Liver (tissue), 9 donors: Measurements from ENCODE around the gene DNHD1. TPM values are rescaled to one million over a fixed set of nuclear protein-coding genes. Genes with fewer than 3 reads are reported as not detected.

Source experiments
- DNase-seq: peaks from one replicate; pipeline ENCODE4 v3.0.0-alpha.2; 2017; ENCODE audit warnings: low spot score
- H3K27ac ChIP-seq, 2 donors: one replicate each; pipeline ENCODE4 v1.7.0; 2013; ENCODE audit warnings: inconsistent platforms in 2 of 2, low read length in 2 of 2, control low read depth in 1 of 2, low read depth in 1 of 2, mild to moderate bottlenecking in 1 of 2
- H3K27me3 ChIP-seq, 4 donors: one replicate each; pipeline versions ENCODE4 v1.6.1 to v1.7.0; 2013; ENCODE audit warnings: low read length in 3 of 4, inconsistent platforms in 1 of 4, mild to moderate bottlenecking in 1 of 4, moderate library complexity in 1 of 4; ENCODE audit not compliant: control insufficient read depth in 4 of 4, insufficient read depth in 4 of 4
- H3K36me3 ChIP-seq, 4 donors: one replicate each; pipeline versions ENCODE4 v1.6.1 to v1.7.0; 2013; ENCODE audit warnings: low read length in 3 of 4, mild to moderate bottlenecking in 3 of 4, low read depth in 1 of 4, moderate library complexity in 1 of 4; ENCODE audit not compliant: control insufficient read depth in 4 of 4, insufficient read depth in 3 of 4
- H3K4me1 ChIP-seq, 4 donors: one replicate each; pipeline versions ENCODE4 v1.6.1 to v1.7.0; 2013; ENCODE audit warnings: low read length in 3 of 4, mild to moderate bottlenecking in 3 of 4, moderate library complexity in 1 of 4; ENCODE audit not compliant: control insufficient read depth in 4 of 4, insufficient read depth in 4 of 4
- H3K4me3 ChIP-seq, 3 donors: one replicate each; pipeline versions ENCODE4 v1.6.1 to v1.7.0; 2013; ENCODE audit warnings: low read length in 3 of 3, control low read depth in 1 of 3, low read depth in 1 of 3, mild to moderate bottlenecking in 1 of 3
- H3K9ac ChIP-seq, 2 donors: one replicate each; pipeline ENCODE4 v1.7.0; 2013; ENCODE audit warnings: low read length in 2 of 2, mild to moderate bottlenecking in 2 of 2, moderate library complexity in 2 of 2, control low read depth in 1 of 2, low read depth in 1 of 2
- H3K9me3 ChIP-seq, 4 donors: one replicate each; pipeline versions ENCODE4 v1.6.1 to v1.7.0; 2013; ENCODE audit warnings: low read length in 3 of 4; ENCODE audit not compliant: control insufficient read depth in 4 of 4
- EGR1 ChIP-seq, 2 donors: IDR thresholded peaks; 2 replicates each; pipeline ENCODE4 v1.6.1; 2016 to 2018; ENCODE audit warnings: antibody characterized with exemption in 2 of 2, low read depth in 2 of 2
- FOXA1 ChIP-seq: IDR thresholded peaks from 2 replicates; pipeline ENCODE4 v1.6.1; 2016; ENCODE audit warnings: antibody characterized with exemption
- FOXA2 ChIP-seq: IDR thresholded peaks from 2 replicates; pipeline ENCODE4 v1.6.1; 2016; ENCODE audit warnings: antibody characterized with exemption
- GABPA ChIP-seq, 2 donors: IDR thresholded peaks in 1 of 2; conservative IDR thresholded peaks in 1 of 2; 2 replicates each; pipeline ENCODE4 v1.6.1; 2016; ENCODE audit warnings: antibody characterized with exemption in 2 of 2, mild to moderate bottlenecking in 1 of 2, moderate library complexity in 1 of 2
- HNF4A ChIP-seq, 2 donors: conservative IDR thresholded peaks; 2 replicates each; pipeline ENCODE4 v1.6.1; 2016; ENCODE audit warnings: antibody characterized with exemption in 2 of 2, mild to moderate bottlenecking in 2 of 2
- HNF4G ChIP-seq: IDR thresholded peaks from 2 replicates; pipeline ENCODE4 v1.6.1; 2016; ENCODE audit warnings: antibody characterized with exemption
- NR2F2 ChIP-seq: IDR thresholded peaks from 2 replicates; pipeline ENCODE4 v1.6.1; 2016; ENCODE audit warnings: antibody characterized with exemption
- RAD21 ChIP-seq, 2 donors: IDR thresholded peaks; 2 replicates each; pipeline ENCODE4 v1.6.1; 2016; ENCODE audit warnings: antibody characterized with exemption in 2 of 2, mild to moderate bottlenecking in 2 of 2
- RXRA ChIP-seq, 2 donors: IDR thresholded peaks; 2 replicates each; pipeline ENCODE4 v1.6.1; 2017 to 2018; ENCODE audit warnings: antibody characterized with exemption in 2 of 2, mild to moderate bottlenecking in 1 of 2
- SP1 ChIP-seq: IDR thresholded peaks from 2 replicates; pipeline ENCODE4 v1.6.1; 2018; ENCODE audit warnings: antibody characterized with exemption, mild to moderate bottlenecking
- TAF1 ChIP-seq: conservative IDR thresholded peaks from 2 replicates; pipeline ENCODE4 v1.6.1; 2016; ENCODE audit warnings: antibody characterized with exemption, mild to moderate bottlenecking
- YY1 ChIP-seq: IDR thresholded peaks from 2 replicates; pipeline ENCODE4 v1.6.1; 2016; ENCODE audit warnings: antibody characterized with exemption, mild to moderate bottlenecking
- WGBS: extraction: QIAGEN DNeasy Blood & Tissue Kit; methylation state at CpG from one replicate; pipeline ENCODE4 v1.1.7; 2013; 5-methylcytosine and 5-hydroxymethylcytosine counted together
- polyA plus RNA-seq, 2 donors: library from polyadenylated mRNA; stranded (reverse) in 1 of 2; unstranded in 1 of 2; fragments of 200-250 nt in 1 of 2; fragments of >200 nt in 1 of 2; fragmentation: Nextera tagmentation in 1 of 2; extraction: Ambion mirVana in 1 of 2; gene quantifications; one replicate each; pipeline versions ENCODE4 v1.2.1 to v1.2.3, GENCODE V29; 2013 to 2015
- total RNA-seq, 2 donors: library from RNA; depleted of rRNA; stranded (reverse); fragments of >200 nt; gene quantifications; one replicate each; pipeline ENCODE4 v1.2.3, GENCODE V29; 2014
- TF ChIP-seq, protein P1 (sequence below): IDR thresholded peaks from 2 replicates; pipeline ENCODE4 v1.6.1; 2016; ENCODE audit warnings: antibody characterized with exemption
- TF ChIP-seq, protein P2 (sequence below): IDR thresholded peaks from 2 replicates; pipeline ENCODE4 v1.6.1; 2016; ENCODE audit warnings: antibody characterized with exemption
- TF ChIP-seq, protein P3 (sequence below): IDR thresholded peaks from 2 replicates; pipeline ENCODE4 v1.6.1; 2016; ENCODE audit warnings: antibody characterized with exemption
- TF ChIP-seq, protein P4 (sequence below): fragments of 150-350 bp; IDR thresholded peaks from 2 replicates; pipeline ENCODE4 v1.5.1; 2017; ENCODE audit warnings: improper control_type of control experiment, low read depth, low read length; ENCODE audit not compliant: missing input control
- TF ChIP-seq, protein P5 (sequence below): IDR thresholded peaks from 2 replicates; pipeline ENCODE4 v1.6.1; 2016; ENCODE audit warnings: antibody characterized with exemption, mild to moderate bottlenecking
- donor health status: healthy.
- donor health status: healthy.
- donor health status: healthy.
- donor health status: healthy.
- donor health status: healthy.

Gene DNHD1
- total and polyA plus RNA-seq, 4 donors, result 2.1 to 23.6 (median 5.0) TPM

DNA sequence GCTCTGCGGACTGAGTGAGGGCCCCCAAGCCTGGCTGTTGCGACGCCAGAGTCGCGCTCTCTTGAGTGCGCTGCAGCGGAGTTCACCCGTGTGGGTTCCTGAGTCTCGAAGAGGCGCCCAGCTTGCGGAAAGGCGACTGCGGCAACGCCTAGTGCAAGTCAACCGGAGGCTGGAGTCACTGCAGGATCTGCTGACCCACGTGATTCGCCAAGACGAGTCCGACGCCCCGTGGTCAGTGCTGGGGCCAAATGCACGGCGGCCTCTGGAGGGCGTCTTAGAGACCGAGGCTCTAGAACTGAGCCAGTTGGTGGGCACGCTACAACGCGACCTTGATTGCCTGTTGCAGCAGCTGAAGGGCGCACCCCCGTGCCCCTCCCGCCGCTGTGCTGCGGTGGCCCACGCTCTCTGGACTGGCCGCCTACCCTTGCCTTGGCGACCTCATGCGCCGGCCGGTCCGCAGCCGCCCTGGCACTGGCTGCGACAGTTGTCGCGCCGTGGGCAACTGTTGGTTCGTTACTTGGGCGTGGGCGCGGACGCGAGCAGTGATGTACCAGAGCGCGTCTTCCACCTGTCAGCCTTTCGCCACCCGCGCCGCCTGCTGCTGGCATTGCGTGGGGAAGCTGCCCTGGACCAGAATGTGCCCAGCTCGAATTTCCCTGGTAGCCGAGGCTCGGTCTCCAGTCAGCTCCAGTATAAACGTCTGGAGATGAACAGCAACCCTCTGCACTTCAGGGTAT is 73.8 kb downstream of the DNHD1 start:
- H3K4me3 ChIP-seq, result no peak overlapping the region
- WGBS, result 60% methylated on average over 62 of the region's 62 CpGs
- H3K27me3 ChIP-seq, result no peaks in the 10 kb centered on the region
- TF ChIP-seq HNF4A (conservative IDR thresholded peaks at IDR 0.05) (no peak), FOXA1 (no peak), GABPA (IDR thresholded peaks at IDR 0.05 in 1 of 2, conservative IDR thresholded peaks at IDR 0.05 in 1 of 2) (no peak), YY1 (no peak), TAF1 (no peak), FOXA2 (no peak), NR2F2 (no peak)
- TF ChIP-seq, protein P1, sequence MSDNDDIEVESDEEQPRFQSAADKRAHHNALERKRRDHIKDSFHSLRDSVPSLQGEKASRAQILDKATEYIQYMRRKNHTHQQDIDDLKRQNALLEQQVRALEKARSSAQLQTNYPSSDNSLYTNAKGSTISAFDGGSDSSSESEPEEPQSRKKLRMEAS, result no peak
- no peaks in the 10 kb centered on the region for H3K9me3 ChIP-seq
- DNase-seq, result no peak
- H3K9ac ChIP-seq, result no peak overlapping the region
- H3K36me3 ChIP-seq, result peaks cover 0 to 2% (median 0%) of the 10 kb centered on the region in 4 donors
- H3K27ac ChIP-seq, result no peak overlapping the region
- peaks cover 3 to 30% (median 26%) of the 10 kb centered on the region in 4 donors for H3K4me1 ChIP-seq

DNA sequence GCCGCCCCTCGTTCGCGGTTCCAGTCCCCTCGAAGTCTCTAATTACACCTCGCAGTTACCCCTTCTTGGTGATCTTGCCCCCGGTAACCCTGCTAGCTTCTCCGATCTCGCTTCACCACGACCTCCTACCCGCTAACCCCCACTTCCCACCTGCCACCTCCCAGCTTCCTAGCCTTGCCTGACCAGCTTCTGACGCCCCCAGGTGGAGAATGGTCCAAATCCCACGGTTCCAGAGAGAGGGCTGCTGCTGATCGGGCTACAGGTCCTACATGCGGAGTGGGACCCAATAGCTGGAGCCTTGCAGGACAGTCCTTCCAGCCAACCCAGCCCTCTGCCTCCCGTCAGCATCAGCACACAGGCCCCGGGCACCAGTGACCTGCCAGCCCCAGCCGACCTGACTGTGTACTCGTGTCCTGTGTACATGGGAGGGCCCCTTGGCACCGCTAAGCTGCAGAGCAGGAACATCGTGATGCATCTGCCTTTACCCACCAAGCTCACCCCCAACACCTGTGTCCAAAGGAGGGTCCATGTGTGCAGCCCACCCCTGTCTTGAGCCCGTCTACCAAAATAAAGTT is 74.4 kb downstream of the DNHD1 start:
- no peaks in the 10 kb centered on the region for H3K27me3 ChIP-seq
- TF ChIP-seq, protein P2, sequence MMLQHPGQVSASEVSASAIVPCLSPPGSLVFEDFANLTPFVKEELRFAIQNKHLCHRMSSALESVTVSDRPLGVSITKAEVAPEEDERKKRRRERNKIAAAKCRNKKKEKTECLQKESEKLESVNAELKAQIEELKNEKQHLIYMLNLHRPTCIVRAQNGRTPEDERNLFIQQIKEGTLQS, result no peak
- TF ChIP-seq HNF4G (no peak), RXRA (IDR thresholded peaks at IDR 0.05) (no peak), SP1 (no peak), RAD21 (IDR thresholded peaks at IDR 0.05) (no peak), YY1 (no peak), GABPA (IDR thresholded peaks at IDR 0.05 in 1 of 2, conservative IDR thresholded peaks at IDR 0.05 in 1 of 2) (no peak), NR2F2 (no peak), EGR1 (IDR thresholded peaks at IDR 0.05; ENCODE audit: low read depth in 2 of 2) (no peak), FOXA1 (no peak)
- WGBS, result 60% methylated on average over 22 of the region's 22 CpGs
- H3K27ac ChIP-seq, result no peak overlapping the region
- H3K9me3 ChIP-seq, result no peaks in the 10 kb centered on the region
- H3K4me3 ChIP-seq, result no peak overlapping the region
- H3K36me3 ChIP-seq, result peaks cover 0 to 2% (median 0%) of the 10 kb centered on the region in 4 donors
- DNase-seq, result no peak
- H3K4me1 ChIP-seq, result peaks cover 3 to 25% (median 22%) of the 10 kb centered on the region in 4 donors
- H3K9ac ChIP-seq, result no peak overlapping the region

DNA sequence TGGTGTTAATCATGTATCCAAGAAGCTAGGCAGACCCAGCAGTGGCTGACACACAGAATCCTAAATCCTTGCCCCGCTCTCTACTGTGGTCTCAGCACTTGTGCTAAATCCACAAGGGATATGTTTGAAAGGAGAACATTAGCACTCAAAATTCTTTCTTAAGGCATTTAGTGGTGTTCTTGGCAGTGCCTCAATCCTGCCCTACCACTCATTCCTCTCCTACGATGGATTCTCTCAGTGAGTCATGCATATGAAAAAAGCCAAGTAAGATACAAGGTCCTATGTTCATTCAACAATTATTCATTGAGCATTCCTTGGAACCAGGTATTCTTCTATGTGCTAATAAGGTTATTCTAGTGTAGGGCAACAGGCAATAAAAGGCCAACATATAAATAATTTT is 75.1 kb downstream of the DNHD1 start:
- Histone ChIP-seq H3K9me3 (no peaks in the 10 kb centered on the region), H3K9ac (no peak overlapping the region), H3K4me3 (no peak overlapping the region), H3K4me1 (peaks cover 3 to 19% (median 17%) of the 10 kb centered on the region in 4 donors), H3K27ac (no peak overlapping the region), H3K27me3 (no peaks in the 10 kb centered on the region), H3K36me3 (peaks cover 0 to 2% (median 0%) of the 10 kb centered on the region in 4 donors)
- DNase-seq, result no peak
- 90% methylated on average over 2 of the region's 2 CpGs for WGBS
- TF ChIP-seq FOXA1 (no peak), SP1 (no peak), HNF4A (conservative IDR thresholded peaks at IDR 0.05) (no peak), GABPA (IDR thresholded peaks at IDR 0.05 in 1 of 2, conservative IDR thresholded peaks at IDR 0.05 in 1 of 2) (no peak), RXRA (IDR thresholded peaks at IDR 0.05) (no peak), RAD21 (IDR thresholded peaks at IDR 0.05) (no peak), TAF1 (no peak), HNF4G (no peak)
- TF ChIP-seq, protein P2, result no peak
- TF ChIP-seq, protein P3, sequence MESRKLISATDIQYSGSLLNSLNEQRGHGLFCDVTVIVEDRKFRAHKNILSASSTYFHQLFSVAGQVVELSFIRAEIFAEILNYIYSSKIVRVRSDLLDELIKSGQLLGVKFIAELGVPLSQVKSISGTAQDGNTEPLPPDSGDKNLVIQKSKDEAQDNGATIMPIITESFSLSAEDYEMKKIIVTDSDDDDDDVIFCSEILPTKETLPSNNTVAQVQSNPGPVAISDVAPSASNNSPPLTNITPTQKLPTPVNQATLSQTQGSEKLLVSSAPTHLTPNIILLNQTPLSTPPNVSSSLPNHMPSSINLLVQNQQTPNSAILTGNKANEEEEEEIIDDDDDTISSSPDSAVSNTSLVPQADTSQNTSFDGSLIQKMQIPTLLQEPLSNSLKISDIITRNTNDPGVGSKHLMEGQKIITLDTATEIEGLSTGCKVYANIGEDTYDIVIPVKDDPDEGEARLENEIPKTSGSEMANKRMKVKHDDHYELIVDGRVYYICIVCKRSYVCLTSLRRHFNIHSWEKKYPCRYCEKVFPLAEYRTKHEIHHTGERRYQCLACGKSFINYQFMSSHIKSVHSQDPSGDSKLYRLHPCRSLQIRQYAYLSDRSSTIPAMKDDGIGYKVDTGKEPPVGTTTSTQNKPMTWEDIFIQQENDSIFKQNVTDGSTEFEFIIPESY, result no peak
- TF ChIP-seq, protein P1, result no peak
- TF ChIP-seq, protein P4, sequence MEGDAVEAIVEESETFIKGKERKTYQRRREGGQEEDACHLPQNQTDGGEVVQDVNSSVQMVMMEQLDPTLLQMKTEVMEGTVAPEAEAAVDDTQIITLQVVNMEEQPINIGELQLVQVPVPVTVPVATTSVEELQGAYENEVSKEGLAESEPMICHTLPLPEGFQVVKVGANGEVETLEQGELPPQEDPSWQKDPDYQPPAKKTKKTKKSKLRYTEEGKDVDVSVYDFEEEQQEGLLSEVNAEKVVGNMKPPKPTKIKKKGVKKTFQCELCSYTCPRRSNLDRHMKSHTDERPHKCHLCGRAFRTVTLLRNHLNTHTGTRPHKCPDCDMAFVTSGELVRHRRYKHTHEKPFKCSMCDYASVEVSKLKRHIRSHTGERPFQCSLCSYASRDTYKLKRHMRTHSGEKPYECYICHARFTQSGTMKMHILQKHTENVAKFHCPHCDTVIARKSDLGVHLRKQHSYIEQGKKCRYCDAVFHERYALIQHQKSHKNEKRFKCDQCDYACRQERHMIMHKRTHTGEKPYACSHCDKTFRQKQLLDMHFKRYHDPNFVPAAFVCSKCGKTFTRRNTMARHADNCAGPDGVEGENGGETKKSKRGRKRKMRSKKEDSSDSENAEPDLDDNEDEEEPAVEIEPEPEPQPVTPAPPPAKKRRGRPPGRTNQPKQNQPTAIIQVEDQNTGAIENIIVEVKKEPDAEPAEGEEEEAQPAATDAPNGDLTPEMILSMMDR, result no peak
- TF ChIP-seq, protein P5, sequence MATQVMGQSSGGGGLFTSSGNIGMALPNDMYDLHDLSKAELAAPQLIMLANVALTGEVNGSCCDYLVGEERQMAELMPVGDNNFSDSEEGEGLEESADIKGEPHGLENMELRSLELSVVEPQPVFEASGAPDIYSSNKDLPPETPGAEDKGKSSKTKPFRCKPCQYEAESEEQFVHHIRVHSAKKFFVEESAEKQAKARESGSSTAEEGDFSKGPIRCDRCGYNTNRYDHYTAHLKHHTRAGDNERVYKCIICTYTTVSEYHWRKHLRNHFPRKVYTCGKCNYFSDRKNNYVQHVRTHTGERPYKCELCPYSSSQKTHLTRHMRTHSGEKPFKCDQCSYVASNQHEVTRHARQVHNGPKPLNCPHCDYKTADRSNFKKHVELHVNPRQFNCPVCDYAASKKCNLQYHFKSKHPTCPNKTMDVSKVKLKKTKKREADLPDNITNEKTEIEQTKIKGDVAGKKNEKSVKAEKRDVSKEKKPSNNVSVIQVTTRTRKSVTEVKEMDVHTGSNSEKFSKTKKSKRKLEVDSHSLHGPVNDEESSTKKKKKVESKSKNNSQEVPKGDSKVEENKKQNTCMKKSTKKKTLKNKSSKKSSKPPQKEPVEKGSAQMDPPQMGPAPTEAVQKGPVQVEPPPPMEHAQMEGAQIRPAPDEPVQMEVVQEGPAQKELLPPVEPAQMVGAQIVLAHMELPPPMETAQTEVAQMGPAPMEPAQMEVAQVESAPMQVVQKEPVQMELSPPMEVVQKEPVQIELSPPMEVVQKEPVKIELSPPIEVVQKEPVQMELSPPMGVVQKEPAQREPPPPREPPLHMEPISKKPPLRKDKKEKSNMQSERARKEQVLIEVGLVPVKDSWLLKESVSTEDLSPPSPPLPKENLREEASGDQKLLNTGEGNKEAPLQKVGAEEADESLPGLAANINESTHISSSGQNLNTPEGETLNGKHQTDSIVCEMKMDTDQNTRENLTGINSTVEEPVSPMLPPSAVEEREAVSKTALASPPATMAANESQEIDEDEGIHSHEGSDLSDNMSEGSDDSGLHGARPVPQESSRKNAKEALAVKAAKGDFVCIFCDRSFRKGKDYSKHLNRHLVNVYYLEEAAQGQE, result no peak
